Lung (tissue), 12 donors: ENCODE results near the gene HPSE2. TPM values are rescaled to one million over a fixed set of nuclear protein-coding genes. Genes with fewer than 3 reads are reported as not detected.

ENCODE experiments used
- ATAC-seq: fragments of 200-7000 bp; cut with Tn5 transposase; one replicate; pipeline ENCODE4 v1.9.1; 2020; ENCODE audit warnings: moderate number of reproducible peaks; ENCODE audit not compliant: insufficient read depth, low FRiP score
- DNase-seq, 3 donors: peaks; one replicate each; pipeline ENCODE4 v3.0.0-alpha.2; 2013 to 2017
- H3K27ac ChIP-seq, 2 donors: one replicate each; pipeline ENCODE4 v1.5.1; 2013; ENCODE audit warnings: mild to moderate bottlenecking in 2 of 2, moderate library complexity in 2 of 2, control low read depth in 1 of 2, inconsistent platforms in 1 of 2, low read depth in 1 of 2, low read length in 1 of 2
- H3K27me3 ChIP-seq, 3 donors: one replicate each; pipeline ENCODE4 v1.5.1; 2013; ENCODE audit warnings: low read length in 2 of 3; ENCODE audit not compliant: control insufficient read depth in 3 of 3, insufficient read depth in 3 of 3
- H3K36me3 ChIP-seq, 4 donors: one replicate each; pipeline ENCODE4 v1.5.1; 2013; ENCODE audit warnings: low read length in 4 of 4, mild to moderate bottlenecking in 1 of 4, moderate library complexity in 1 of 4; ENCODE audit not compliant: control insufficient read depth in 4 of 4, insufficient read depth in 4 of 4
- H3K4me1 ChIP-seq, 5 donors: one replicate each; pipeline ENCODE4 v1.5.1; 2013; ENCODE audit warnings: low read length in 5 of 5, mild to moderate bottlenecking in 2 of 5, moderate library complexity in 1 of 5; ENCODE audit not compliant: control insufficient read depth in 5 of 5, insufficient read depth in 5 of 5
- H3K4me3 ChIP-seq: one replicate; pipeline ENCODE4 v1.5.1; 2013; ENCODE audit warnings: mild to moderate bottlenecking, control low read depth, moderate library complexity
- H3K9ac ChIP-seq, 2 donors: one replicate each; pipeline ENCODE4 v1.5.1; 2013; ENCODE audit warnings: low read length in 2 of 2, control low read depth in 1 of 2; ENCODE audit not compliant: insufficient read depth in 1 of 2
- H3K9me3 ChIP-seq, 4 donors: one replicate each; pipeline ENCODE4 v1.5.1; 2013; ENCODE audit warnings: low read length in 3 of 4, mild to moderate bottlenecking in 1 of 4, moderate library complexity in 1 of 4; ENCODE audit not compliant: control insufficient read depth in 4 of 4, insufficient read depth in 3 of 4
- CTCF ChIP-seq: IDR thresholded peaks from 2 replicates; pipeline ENCODE4 v1.5.1; 2012; ENCODE audit warnings: mild to moderate bottlenecking; ENCODE audit errors: control extremely low read depth, extremely low read depth
- WGBS, 2 donors: extraction: QIAGEN DNeasy Blood & Tissue Kit; methylation state at CpG; one replicate each; pipeline ENCODE4 v1.1.7; 2013; 5-methylcytosine and 5-hydroxymethylcytosine counted together
- polyA plus RNA-seq, 2 donors: library from polyadenylated mRNA; stranded (reverse); fragments of 200-250 nt; gene quantifications; one replicate each; pipeline ENCODE4 v1.2.1, GENCODE V29; 2013
- total RNA-seq, 2 donors: library from RNA; depleted of rRNA in 1 of 2; stranded (reverse); fragments of >200 nt in 1 of 2; gene quantifications; one replicate each; pipeline ENCODE4 v1.2.1, GENCODE V29; 2014 to 2021
- donor health status: control.
- donor health status: control.
- donor health status: Bipolar disorder and iron deficiency.
- donor health status: healthy.
- donor health status: DM: yes; HTN: yes; CAD: no.

The HPSE2 gene
- total and polyA plus RNA-seq, 4 donors: 0.32 to 47.3 (median 1.9) TPM

- H3K4me3 ChIP-seq: no peak overlapping the region
- peaks cover 4 to 58% (median 9%) of the 10 kb centered on the region in 4 donors for H3K36me3 ChIP-seq
- no peak overlapping the region for H3K9ac ChIP-seq
- H3K9me3 ChIP-seq: no peaks in the 10 kb centered on the region
- no peak for TF ChIP-seq CTCF
- no peaks in the 10 kb centered on the region for H3K27me3 ChIP-seq
- DNase-seq (peak in 1 of 3 donors; percentile 13), ATAC-seq (no peak)
- H3K4me1 ChIP-seq: peaks cover 0 to 23% (median 6%) of the 10 kb centered on the region in 5 donors
- no peak overlapping the region for H3K27ac ChIP-seq
- 91 to 95% methylated on average over 17 of the region's 17 CpGs for WGBS, 2 donors
Measured at GRCh38 chr10:98419469-98420261, 816.0 kb downstream of the HPSE2 start.

GRCh38 chr10:98418665-98419468, 816.8 kb downstream of the HPSE2 start:
- TF ChIP-seq CTCF: no peak
- Histone ChIP-seq H3K9ac (no peak overlapping the region), H3K4me3 (no peak overlapping the region), H3K9me3 (no peaks in the 10 kb centered on the region), H3K36me3 (peaks cover 4 to 57% (median 9%) of the 10 kb centered on the region in 4 donors), H3K27ac (no peak overlapping the region), H3K27me3 (no peaks in the 10 kb centered on the region), H3K4me1 (peaks cover 4 to 23% (median 11%) of the 10 kb centered on the region in 5 donors)
- ATAC-seq (no peak), DNase-seq (peak; percentile 40 to 61 (median 43))
- WGBS, 2 donors: 84 to 89% methylated on average over 18 of the region's 18 CpGs

- ATAC-seq (no peak), DNase-seq (no peak)
- Histone ChIP-seq H3K36me3 (peaks cover 2 to 49% (median 9%) of the 10 kb centered on the region in 4 donors), H3K4me1 (peaks cover 4 to 23% (median 11%) of the 10 kb centered on the region in 5 donors), H3K27me3 (no peaks in the 10 kb centered on the region), H3K27ac (no peak overlapping the region), H3K9ac (no peak overlapping the region), H3K4me3 (no peak overlapping the region), H3K9me3 (no peaks in the 10 kb centered on the region)
- no peak for TF ChIP-seq CTCF
- 91 to 94% methylated on average over 21 of the region's 21 CpGs for WGBS, 2 donors
Measured at GRCh38 chr10:98417973-98418664, 817.5 kb downstream of the HPSE2 start.
